Measurements from ENCODE around the gene TCP11.

DNA sequence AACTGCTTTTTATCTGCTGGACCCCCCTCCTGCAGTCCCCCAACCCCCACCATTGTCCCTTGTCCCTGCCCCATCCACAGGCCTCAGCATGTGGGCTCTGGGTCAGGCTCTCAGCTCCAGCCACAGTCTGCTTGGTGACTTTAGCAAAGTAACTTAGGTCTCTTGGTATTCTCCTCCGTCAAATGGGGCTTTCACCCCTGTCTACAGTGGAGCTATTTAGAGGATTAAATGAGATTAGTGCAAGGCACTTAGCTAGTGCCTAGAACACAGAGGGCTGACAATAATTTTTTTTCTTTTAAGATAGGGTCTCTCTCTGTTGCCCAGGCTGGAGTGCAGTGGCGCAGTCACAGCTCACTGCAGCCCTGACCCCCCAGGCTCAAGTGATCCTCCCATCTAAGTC is 71.9 kb downstream of the TCP11 start:
- no peak for TF ChIP-seq CTCF (IDR thresholded peaks at IDR 0.05)
- TF ChIP-seq POLR2A (IDR thresholded peaks at IDR 0.05), result no peak
